ENCODE data around the gene PLXNA3. TPM values are rescaled to one million over a fixed set of nuclear protein-coding genes. Genes with fewer than 3 reads are reported as not detected.

The PLXNA3 gene
- polyA plus RNA-seq (ENCODE audit: insufficient read length) = 41.3 TPM

DNA sequence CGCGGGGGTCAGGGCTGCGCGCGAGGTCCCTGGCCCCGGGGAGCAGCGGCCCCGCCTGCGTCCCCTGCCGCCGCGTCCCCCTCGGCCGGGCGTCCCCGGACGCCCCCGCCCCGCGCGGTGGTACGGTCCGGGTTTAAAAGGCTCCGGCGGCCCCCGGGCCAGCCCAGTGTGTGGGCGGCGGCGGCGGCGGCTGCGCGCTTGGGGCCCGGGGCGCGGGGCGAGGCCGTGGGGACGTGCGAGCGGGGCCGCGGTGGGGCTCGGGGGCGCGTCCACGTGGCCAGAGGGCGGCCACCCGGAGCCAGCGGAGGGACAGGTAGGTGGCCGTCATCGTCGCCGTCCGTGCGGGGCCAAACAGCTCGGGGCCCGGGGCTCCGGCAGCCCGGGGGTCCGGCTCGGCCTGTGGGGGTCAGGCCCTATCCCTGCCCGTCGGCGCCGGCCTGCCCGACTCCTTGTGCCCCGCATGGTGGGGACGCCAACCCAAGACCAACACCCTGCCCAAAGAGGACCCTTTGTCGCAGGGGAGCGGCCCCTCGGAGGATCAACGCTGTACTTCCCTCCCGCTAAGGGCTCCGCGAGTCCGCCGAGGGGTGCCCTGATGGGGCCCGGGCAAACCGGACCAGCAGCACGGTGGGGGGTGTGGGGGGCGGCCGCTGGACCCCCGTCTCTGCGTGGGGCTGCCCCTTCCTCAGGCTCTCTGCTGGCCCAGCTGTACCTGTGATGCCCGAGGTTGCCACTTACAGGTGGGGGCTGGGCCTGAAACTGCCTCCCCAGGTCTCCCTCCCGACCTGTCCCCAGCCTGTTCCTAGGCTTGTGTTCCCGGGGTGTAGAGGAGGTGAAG, at the start of gene PLXNA3:
Gene PLXNA3 (plus strand): TSS at position 166 of the 838 bp plus-strand sequence. CDS start 1,903 bp downstream, outside the sequence.
- peak; percentile 45 for DNase-seq

DNA sequence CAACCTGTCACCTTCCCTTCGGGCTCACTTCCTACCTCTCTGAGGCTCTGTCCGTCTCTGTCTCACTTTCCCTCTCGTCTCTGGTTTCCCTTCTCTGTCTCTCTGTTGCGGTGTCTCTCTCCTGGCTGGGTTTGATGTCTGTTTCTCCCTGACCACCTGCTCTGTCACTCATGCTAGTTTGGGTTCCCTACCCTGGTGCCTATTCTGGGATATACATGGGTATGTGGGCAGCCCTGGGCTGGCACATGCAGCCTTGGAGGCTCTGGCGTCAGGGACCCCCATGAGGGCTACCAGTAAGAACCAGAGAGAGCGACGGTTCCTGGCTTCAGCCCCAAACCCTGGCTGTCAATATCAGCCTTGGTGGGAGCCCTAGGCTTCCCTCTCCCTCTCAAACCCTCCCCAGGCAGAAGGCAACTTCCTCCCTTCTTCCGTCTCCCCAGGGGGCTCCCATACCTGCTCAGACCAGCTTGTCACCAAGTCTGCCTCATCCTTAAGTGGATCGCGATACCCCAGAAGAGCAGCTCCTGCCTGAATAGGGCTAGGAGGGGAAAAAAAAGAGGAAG, 49.3 kb upstream of the PLXNA3 start:
- no peak for DNase-seq

DNA sequence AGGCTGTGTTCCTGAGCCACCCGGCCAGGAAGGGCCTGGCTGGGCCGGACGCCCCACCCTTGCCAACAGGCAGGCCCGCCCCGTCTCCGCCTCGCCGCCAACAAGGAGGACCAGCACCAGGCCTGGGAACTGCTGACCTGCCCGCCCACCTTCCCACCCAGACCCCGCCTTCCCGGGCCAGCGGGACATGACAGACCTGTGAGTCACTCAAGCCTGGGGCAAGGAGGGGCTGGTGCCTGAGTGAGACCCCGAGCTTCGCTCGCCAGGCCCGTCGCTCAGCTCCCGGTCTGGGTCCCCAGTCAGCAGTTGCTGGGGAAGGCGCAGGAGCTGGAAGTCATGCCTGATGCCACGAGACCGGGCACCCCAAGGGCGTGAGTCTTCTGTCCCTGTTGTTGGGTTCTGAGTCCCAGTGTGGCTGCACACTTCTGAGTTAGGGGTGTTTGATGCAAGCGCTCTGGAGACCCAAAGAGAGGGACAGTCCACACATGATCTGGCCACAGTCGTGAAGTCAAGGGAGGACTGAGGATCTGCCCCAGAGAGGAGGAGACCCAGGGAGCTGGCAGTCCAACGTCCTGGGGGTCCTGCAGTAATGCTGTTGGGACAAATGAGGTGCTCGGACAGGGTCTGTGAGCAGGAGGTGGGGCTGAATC, 48.7 kb upstream of the PLXNA3 start, which contains the start of gene DNASE1L1:
Gene DNASE1L1 (minus strand): TSS at position 33 of the 650 bp plus-strand sequence. CDS start 3,686 bp downstream, outside the sequence.
- no peak for DNase-seq

DNA sequence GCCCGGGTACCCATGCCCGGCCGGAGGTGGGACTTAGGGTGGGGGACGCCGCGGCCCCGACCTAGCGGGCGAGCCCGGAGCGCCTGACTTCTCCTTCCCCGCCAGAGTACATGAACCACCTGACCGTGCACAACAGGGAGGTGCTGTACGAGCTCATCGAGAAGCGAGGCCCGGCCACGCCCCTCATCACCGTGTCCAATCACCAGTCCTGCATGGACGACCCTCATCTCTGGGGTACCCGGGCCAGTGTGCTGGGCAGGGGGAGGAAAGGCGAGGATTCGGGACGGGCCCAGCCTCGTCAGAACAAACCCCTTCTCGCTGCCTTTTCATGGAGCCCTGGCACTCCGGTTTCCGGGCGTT, 46.1 kb upstream of the PLXNA3 start:
- DNase-seq = peak; percentile 49

DNA sequence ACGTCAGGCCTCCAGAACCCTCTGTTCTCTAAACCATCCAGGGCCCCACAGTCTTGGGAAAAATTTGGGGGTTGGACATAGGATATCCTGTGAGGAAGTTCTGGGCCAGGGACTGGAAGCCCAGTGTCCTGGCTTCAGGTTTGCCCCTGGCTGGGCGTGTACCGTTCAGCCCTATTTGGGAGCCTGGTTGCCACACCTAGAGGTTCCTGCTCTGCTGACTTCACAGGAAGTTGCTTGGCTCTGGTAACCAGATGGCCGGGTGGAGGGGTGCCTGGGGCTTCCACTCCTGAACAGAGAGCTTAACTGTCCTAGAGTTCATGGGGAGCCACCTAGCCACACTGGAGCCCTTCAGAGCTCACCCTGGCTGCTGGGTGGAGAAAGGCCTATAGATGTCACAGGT, 45.6 kb upstream of the PLXNA3 start:
- DNase-seq = no peak

DNA sequence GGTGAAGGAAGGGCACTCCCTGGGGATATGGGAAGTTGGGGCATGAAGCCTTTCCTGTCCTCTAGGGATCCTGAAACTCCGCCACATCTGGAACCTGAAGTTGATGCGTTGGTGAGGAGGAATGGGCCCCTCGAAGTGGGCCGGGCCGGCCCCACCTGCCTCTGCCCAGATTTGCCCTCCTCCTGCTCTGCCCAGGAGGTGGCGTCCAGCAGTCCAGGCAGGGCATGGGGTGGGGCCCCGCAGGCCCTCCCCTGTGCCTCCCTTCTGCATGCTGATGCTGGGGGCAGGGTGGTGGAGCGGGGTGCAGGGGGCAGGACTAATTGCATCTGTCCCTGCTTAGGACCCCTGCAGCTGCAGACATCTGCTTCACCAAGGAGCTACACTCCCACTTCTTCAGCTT, 44.9 kb upstream of the PLXNA3 start:
- DNase-seq = no peak

DNA sequence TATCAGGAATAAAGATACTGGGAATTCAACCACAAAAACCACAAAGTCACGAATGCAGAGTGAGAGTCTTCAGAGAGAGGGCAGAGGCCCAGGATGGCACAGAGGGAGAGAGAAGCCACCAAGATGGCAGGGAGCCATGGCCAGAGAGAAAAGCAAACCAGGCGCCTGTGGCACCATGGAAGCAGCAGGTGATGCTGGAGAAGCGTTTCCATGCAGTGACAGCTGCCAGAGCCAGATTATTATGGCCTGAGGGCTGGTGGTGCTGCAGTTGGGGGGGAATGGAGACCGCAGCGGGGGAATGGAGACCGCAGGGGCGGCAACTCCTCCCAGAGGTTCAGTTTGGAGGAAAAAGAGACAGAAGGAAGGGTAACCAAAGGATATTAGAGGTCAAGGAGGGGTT, 40.9 kb upstream of the PLXNA3 start:
- DNase-seq = no peak

DNA sequence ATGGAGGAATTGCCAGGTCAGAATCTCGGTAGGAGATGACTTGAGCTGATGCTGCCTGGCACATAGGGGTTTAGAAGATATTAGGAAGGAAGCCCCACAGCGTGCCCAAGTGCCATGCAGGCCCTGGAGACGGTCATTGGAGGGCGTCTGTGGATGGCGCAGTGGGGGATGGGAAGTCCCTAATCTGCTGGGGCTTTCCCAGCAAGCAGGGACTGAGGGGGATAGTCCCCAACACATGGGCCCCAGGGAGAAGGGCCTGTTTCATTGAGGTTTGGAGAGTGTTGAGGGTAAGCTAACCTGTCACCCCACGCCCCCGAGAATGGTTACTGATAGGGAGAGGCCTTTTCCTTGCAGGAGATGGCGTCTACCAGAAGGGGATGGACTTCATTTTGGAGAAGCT, 38.9 kb upstream of the PLXNA3 start:
- no peak for DNase-seq

DNA sequence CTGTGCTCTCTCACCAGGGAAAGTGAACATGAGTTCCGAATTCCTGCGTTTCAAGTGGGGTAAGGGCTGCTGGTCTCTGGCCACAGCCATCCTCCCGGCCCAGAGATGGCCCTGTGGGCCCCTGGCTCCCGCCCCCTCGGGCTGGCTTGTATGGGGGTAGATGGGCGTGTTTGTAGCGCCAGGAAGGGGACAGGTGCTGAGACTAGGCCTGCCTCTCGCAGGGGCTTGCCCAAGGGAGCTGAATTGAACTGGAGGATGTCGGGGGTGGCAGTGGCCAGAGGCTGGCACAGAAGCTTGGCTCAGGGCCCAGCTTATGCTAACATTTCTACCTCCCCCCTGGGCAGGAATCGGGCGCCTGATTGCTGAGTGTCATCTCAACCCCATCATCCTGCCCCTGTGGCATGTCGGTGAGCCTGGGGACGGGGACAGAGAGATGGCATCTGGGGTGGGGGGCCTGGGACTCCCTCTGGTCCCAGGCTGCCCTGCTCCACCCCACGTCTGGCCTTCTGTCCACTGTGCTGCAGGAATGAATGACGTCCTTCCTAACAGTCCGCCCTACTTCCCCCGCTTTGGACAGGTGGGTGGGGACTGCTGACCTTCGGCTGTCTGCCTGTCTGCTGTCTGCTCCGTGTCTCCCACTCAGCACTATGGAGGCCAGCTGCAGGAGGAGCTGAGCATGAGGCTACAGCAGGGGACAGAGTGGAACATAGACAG, 38.2 kb upstream of the PLXNA3 start:
- no peak for DNase-seq

DNA sequence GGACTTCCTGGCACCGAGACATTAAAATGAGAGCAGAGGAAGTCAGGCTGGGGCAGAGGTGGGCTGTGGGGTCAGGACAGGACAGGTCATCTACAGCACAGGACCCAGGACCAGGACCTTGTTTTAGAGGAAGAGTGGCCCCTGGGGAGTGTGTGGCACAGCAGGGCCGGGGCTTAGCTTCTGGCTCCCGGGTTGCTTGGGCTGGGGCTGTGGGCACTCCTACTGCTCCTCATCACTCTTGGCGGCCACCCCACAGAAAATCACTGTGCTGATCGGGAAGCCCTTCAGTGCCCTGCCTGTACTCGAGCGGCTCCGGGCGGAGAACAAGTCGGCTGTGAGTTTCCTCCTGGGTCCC, 37.7 kb upstream of the PLXNA3 start:
- DNase-seq = no peak

DNA sequence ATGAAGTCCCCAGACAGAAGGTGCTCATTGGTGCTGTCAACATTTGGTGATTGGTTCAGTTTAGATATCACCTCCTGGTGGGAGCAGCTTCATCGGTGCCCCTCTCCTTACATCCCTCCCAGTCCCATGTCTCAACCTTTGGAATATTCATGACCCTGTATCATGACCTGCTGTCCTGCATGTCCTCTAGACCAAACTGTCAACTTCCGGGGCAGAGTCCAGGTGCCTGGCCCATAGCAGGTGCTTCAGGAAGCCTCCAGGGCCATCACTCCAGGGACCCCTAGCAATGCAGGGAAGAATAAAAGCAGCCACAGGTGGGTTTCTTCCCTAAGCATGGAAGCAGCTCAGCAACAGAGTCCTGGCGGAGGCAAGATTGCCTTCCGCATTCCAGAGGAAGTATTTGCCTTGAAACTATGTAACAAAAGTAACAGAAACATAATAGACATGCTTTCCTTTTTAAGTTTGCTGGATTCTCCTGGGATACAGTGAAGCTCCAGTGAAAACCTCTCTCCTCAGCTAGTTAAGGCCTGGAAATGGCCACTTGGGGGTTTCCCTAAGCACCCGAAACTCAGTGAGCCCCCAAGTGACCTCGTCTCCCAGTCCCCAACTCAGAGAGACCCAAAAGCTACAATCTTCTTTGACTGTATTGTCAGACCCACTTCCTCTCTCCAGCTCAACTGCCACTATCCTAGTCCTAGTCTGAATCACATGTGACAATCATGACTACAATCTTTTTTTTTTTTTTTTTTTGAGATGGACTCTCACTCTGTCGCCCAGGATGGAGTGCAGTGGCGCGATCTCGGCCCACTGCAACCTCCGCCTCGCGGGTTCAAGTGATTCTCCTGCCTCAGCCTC, 30.9 kb upstream of the PLXNA3 start:
- DNase-seq = no peak

DNA sequence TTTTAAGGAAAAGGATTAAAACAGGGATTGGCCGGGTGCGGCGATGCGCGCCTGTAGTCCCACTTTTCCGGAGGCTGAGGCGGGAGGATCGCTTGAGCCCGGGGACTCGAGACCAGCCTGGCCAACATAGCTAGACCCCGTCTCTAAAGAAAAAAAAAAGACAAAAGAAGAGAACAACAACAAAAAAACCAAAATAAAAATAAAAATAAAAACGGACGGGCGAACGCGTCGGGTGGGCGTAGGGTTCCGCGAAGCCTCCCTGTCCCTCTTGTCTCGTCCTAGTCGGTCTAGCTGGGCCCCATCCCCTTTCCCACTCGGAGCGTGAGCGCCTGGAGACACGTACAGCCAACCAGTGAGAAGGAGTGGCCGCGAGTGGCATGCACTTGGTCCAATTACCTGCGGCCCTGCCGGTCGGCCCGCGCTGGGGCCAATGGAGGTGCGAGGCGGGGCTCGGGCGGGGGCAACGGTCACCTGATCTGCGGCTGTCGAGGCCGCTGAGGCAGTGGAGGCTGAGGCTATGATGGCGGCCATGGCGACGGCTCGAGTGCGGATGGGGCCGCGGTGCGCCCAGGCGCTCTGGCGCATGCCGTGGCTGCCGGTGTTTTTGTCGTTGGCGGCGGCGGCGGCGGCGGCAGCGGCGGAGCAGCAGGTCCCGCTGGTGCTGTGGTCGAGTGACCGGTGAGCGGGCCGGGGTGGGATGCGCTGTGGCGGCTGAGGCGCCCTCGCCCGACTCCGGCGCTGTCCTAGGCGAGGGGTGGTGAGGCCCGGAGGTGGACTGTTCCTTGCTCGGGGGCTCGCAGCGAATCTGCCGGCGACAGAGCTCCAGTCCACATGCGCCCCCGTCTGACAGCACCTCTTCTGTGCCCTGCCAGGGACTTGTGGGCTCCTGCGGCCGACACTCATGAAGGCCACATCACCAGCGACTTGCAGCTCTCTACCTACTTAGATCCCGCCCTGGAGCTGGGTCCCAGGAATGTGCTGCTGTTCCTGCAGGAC, 29.6 kb upstream of the PLXNA3 start, which contains the start of gene ATP6AP1:
Gene ATP6AP1 (plus strand): TSS at position 502 of the 996 bp plus-strand sequence. CDS start 16 bp downstream, at position 518.
- DNase-seq = peak; percentile 92

DNA sequence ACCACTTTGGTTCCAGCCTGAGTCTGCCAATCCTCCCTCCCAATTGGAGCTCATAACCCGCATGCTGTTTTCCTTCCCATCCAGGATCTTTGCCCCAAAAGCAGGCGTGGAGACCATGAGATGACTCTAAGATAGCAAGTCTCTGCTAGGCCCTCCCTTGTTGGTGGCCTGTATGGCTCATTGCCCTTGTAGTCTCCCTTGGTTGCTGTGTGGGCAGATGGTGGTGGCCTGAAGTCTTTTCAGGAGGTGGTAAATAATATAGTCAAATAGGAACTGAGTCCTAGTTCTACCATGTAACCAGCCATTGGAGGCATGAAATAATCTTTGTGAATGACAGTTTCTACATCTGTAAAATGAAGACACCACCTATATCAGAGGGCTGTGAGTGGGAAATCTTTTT, 28.4 kb upstream of the PLXNA3 start:
- DNase-seq = no peak

DNA sequence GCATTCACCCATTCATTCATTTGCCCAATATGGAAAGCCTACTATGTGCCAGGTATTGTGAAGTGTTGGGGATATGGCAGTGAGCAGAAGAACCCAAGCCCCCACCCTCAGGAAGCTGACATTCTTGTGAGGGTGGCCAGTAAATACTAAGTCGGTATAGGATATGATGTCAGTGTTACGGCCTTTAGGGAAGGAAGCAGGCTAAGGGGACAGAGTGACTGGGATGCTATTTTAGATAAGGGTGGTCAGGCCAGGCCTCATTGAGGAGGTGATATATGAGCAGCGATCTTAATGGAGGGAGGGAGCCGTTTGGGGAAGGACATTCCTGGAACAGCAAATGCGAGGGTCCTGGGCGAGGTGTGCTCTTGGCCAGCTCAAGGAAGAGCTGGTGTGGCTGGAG, 27.6 kb upstream of the PLXNA3 start:
- no peak for DNase-seq

DNA sequence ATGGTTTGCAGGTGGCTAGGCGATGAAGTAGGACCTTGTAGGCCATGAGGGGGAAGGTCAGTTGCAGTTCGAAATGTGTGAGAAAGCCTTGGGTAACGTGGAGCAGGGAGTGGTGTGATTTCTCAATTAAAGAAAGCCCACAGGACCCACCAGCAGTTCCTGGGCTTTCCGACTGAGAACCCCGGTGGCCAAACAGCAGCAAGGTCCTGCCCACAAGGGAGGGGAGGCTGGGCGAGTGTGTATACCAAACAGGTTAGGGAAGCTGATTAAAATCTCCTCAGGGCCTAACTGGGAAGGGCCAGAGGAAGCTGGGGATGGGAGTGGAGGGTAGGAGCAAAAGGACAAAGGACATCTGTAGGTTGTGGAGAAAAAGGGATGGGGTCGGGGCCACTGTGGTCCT, 27.2 kb upstream of the PLXNA3 start:
- no peak for DNase-seq

DNA sequence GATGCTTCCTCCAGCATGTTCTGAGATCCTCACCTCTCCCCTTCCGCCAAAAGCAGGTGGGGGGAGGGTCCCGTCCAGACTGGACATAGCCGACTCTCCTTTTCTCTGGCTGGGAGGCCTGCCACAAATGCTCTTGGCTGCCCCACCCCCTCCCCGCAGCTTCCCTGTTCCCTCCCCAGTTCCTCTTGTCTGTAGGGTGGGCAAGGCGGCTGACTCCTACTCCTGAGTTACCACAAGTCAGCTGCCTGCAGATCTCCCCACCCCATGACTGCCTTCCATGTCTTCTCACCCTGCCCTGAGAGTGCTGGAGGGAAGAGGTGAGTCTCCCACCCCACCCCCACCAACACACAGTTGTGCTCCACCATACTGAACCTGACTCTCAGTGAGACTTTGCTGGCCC, 26.7 kb upstream of the PLXNA3 start:
- DNase-seq = no peak

DNA sequence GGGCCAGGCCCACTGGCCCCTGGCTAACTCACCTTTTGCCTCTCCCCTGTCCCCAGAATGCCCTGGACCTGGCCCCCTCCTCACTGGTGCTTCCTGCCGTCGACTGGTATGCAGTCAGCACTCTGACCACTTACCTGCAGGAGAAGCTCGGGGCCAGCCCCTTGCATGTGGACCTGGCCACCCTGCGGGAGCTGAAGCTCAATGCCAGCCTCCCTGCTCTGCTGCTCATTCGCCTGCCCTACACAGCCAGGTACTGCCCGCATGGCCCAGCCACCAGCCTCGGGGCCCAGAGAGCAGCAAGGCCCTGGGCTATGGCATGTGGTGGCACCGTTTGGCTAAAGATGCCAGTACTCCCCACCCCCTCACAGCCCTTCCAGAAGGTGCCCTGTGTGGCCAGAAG, 25.9 kb upstream of the PLXNA3 start:
- DNase-seq = no peak

DNA sequence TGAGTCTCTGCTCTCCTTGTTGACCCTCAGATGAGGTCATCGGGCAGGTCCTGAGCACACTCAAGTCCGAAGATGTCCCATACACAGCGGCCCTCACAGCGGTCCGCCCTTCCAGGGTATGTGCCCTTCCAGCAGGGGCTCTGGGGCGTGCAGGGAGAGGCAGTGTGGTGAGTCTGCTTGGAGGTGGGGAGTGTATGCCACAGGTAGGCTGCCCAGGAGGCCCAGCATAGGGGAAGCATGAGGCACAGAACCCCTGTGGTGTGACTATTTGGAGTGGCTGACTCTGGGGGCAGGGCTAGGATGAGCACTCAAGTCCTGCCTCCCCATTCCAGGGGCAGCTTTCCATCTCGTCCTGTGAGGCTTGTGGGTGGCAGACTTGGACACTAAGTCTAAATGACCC, 24.5 kb upstream of the PLXNA3 start:
- no peak for DNase-seq

DNA sequence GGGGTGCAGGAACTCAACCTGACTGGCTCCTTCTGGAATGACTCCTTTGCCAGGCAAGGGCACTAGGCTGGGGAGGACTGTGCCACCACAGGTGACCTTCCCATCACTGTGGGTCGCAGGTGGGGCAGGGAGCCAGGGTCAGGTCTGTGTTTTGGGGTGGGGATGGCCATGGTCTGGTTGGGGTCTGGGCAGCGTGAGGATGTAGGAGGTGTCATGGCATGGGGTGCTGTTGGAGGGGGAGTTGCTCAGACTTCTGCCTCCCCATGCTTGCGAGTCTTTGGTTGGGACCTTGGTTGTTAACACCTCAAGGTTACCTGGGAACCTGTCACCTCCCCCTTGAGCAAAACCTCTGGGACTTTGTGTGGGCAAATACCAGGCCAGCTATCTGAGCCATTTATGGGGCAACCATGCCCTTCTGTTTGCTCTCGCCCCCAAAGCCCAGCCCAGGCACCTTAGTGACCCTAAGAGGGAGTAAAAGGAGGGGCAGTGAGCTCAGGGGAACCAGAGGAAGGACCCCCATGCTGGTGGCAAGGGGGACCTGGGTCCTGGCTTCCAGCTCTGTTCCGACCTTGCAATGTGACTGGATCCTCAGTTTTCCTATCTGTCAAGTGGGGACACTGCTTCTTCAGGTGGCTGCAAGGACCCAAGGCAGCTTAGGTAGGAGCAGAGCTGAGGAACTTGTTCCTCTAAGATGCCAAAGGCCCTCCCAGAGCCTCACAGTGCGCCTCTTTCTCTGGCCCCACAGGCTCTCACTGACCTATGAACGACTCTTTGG, 23.5 kb upstream of the PLXNA3 start:
- no peak for DNase-seq

DNA sequence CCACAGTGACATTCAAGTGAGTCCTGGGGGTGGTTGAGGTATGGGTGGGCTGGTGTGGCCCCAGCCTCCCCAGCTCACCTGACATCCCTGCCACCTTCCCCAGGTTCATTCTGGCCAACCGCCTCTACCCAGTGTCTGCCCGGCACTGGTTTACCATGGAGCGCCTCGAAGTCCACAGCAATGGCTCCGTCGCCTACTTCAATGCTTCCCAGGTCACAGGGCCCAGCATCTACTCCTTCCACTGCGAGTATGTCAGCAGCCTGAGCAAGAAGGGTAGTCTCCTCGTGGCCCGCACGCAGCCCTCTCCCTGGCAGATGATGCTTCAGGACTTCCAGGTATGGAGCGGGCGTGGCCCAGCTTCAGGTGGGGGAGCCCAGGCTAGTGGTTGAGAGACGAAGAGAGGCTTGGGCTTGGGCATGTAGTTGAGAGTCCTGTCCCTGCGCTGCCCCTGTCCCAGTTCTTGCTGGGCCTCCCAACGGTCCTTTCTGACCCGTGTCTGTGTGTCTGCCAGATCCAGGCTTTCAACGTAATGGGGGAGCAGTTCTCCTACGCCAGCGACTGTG, 22.8 kb upstream of the PLXNA3 start:
- no peak for DNase-seq
